GM12892 (cell line): Measurements from ENCODE around the gene COA1.

Experiments
- POLR2A ChIP-seq: IDR thresholded peaks from 2 replicates; pipeline ENCODE4 v1.6.1; 2011; ENCODE audit warnings: low read depth, low read length, control low read depth
- POLR2AphosphoS5 ChIP-seq: IDR thresholded peaks from 2 replicates; pipeline ENCODE4 v1.6.1; 2011; ENCODE audit warnings: low read depth, low read length, control low read depth
- TAF1 ChIP-seq: IDR thresholded peaks from 2 replicates; pipeline ENCODE4 v1.6.1; 2011; ENCODE audit warnings: low read depth, mild to moderate bottlenecking, control low read depth, low read length, borderline replicate concordance

DNA sequence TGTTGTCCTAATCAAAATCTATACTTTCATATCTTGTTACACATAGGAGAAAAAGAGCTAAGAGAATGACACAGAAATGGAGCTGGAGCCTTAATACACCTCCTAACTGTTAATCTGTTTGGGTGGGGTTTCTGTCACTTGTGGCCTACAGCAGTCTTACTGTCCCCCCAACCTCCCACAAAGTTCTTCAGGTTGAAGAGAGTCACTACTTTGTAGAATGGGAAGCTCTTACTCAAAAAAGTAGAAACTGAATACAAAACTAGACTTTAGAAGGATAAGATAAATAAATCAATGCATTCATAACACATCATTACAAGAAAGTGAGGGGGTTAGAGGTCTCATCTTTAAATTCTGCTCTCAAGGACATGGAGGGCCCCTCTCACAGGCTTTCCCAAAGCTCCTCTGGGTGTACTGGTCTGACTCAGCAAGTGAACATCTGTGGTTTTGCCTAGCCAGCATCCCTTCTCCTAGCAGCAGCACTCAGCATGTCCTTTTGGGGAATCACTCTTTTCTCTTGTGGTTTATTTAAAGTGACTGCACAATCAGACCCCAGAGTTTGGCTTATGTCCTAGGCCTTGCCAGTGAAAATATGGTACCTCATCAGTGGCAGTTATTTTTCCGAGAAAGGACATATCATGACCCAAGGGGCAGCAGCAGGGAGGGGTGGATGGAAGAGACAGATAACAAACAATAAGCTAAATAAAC is 27.2 kb upstream of the COA1 start:
- no peak for TF ChIP-seq POLR2A
- TF ChIP-seq POLR2AphosphoS5: no peak
- TF ChIP-seq TAF1: no peak
